Stimulated activated CD4-positive, alpha-beta T cell treated with anti-CD3 and anti-CD28 coated beads, Interleukin-1b, Interleukin-23, amount 100 ng/mL, for 24 hours (primary cell): ENCODE data around the gene OR2J2.
"Not testable (repeated sequence)": the region's sequence is repeated elsewhere in the genome, so short reads cannot be mapped to it uniquely, and the experiment has no call there.

Experiments used
- DNase-seq, 4 experiments: peaks; one replicate each; pipeline ENCODE4 v3.0.0-alpha.2; 2020; ENCODE audit warnings: low read depth in 4 of 4, low spot score in 1 of 4

Gene OR2J2

GRCh38 chr6:29170607-29171006, at the start of gene OR2J2:
TSS of gene OR2J2 (plus strand) at chr6:29170907. CDS start at chr6:29173636, 2,729 bp downstream.
- DNase-seq: not testable (repeated sequence)

DNA sequence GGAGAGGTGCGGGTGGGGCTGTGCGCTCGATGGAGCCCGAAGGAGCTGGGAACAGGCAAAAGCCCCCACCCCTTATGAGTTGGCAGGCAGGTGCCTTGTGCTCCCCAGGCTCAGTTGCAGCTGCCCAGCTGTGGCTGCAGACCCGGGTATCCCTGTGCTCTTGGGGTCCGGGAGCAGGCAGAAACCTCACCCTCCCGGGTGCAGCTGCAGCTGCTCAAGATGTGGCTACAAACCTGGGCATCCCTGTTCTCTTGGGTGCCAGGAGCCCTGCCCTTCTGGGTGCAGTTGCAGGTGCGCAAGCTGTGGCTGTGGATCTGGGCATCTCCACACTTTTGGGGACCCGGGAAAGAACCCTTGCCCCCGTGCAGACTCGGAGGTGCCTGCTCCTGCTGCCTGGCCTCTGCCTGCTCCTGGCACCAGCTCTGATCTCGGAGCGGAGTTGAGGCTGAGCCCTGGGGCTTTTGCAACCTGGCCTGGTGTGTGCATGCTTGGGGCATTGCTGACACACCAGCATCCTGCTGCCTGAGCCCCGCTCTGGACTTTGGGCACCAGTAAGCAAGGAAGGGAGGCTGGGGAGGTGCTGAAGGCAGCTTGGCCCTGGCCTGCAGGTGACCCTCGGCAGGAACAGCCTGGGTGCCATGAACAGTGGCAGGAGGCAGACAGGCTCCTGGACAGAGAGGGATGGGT, 41.2 kb upstream of the OR2J2 start:
- no peak for DNase-seq

GRCh38 chr6:29130644-29131043, 40.1 kb upstream of the OR2J2 start:
- no peak for DNase-seq

GRCh38 chr6:29131691-29132090, 39.0 kb upstream of the OR2J2 start:
- no peak for DNase-seq

DNA sequence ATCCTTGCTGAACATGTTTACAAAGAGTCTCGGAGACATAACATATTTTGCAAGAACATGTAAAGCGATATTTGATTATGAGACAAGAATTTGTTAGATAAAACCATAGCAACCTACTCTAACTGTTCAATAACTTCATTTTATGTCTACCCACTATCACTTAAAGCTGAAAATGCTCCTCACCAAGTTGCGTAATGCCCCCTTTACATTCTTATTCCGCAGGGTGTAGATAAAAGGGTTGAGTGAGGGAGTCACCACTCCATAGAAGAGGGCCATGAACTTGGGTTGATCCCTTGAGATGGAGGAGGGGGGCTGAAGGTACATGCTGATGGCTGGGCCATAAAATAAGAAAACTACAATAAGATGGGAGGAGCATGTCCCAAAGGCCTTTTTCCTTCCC, 33.0 kb upstream of the OR2J2 start:
- DNase-seq: no peak

GRCh38 chr6:29141606-29142005, 29.1 kb upstream of the OR2J2 start:
- no peak for DNase-seq

DNA sequence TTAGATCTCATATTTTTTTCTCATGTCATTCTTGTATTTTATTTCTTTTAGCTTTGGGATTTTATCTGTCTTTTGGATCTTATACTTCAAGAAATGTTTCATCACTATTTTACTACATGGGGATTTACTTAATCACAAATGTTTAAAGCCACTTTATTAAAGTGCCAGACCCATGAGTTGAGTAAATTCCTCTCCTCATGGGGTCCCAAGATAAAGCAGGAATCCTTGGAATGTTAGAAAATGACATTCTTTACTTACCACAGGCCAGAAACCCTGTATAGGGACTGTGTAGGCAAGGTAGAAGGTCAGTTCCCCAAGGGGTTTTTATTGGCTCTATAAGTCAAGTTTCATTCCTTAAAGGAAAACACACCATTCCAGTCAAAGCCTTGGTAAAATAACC, 28.4 kb upstream of the OR2J2 start:
- no peak for DNase-seq

GRCh38 chr6:29146179-29146578, 24.5 kb upstream of the OR2J2 start:
- no peak for DNase-seq

DNA sequence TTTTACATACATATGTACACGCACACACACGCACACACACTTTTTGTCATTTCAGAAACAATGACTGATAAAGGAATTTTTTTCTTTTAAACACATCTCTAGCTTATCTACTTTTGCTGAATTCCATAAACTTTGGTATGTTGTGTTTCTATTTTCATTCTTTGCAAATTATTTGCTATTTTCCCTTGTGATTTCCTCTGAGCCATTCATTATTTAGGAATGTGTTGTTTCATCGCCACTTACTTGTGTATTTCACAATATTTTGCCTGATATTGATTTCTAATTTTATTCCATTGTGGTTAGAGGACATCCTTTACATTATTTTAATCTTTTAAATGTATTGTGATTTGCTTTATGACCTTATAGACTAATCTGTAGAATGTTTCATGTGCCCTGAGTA, 23.6 kb upstream of the OR2J2 start:
- DNase-seq: no peak

GRCh38 chr6:29149444-29149843, 21.3 kb upstream of the OR2J2 start:
- not testable (repeated sequence) for DNase-seq

DNA sequence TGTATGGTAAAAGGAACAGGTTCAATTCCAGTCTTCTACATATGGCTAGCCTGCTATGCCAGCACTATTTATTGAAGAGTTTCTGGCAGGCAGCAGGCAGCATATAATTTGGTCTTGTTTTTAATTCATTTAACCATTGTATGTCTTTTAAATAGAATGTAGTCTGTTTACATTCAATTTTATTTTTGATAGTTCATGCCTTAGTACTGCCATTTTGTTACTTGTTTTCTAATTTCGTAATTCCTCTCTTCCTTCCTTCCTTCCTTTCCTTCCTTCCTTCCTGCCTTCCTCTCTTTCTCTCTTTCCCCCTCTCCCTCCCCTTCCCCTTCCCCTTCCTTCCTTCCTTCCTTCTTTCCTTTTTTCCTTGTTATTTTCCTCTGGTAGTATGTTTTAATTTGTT, 17.6 kb upstream of the OR2J2 start:
- no peak for DNase-seq

- DNase-seq: not testable (repeated sequence)
Measured at GRCh38 chr6:29155182-29155581, 15.5 kb upstream of the OR2J2 start.

GRCh38 chr6:29159922-29160321, 10.8 kb upstream of the OR2J2 start:
- not testable (repeated sequence) for DNase-seq

DNA sequence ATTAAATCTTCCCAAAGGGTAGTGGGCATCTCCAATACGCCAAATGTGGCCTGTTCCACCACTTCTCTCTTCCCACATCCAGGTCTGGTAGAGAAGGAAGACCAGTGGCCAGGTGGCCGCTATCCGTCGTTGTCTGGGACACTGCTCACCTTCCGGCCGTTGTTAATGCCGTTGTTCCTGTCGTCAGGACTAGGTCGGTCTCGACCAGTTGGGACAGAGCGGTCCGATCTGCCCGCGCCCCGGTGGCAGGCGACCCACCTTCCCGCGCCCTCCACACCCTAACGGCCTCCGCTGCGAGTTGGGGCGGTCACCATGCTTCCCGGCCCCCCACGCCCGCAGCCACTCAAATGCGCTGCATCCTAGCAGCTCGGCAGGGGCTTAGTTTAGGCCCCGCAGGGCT, 5.1 kb upstream of the OR2J2 start:
- not testable (repeated sequence) for DNase-seq

- DNase-seq: no peak
Measured at GRCh38 chr6:29171736-29172135, 1.0 kb downstream of the OR2J2 start.

DNA sequence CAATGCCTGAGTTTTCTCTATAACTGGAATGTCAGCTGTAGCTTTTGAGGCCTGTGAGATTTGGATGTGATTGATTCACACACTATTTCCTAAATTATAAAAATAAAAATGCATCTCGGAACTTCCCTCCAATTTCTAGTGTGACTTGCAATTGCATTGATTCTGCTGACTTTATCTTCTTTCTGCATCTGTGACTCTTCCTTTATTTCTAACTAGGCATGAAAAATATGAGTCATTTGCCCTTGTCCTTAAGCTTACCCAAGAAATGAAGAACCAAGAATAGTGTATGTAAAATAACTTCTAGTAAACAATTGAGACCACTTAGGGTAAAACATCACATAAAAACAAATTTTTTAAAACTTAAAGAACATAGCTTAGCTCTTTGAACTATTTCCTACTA, 12.9 kb downstream of the OR2J2 start:
- no peak for DNase-seq

- DNase-seq: not testable (repeated sequence)
Measured at GRCh38 chr6:29188659-29189058, 18.0 kb downstream of the OR2J2 start.

DNA sequence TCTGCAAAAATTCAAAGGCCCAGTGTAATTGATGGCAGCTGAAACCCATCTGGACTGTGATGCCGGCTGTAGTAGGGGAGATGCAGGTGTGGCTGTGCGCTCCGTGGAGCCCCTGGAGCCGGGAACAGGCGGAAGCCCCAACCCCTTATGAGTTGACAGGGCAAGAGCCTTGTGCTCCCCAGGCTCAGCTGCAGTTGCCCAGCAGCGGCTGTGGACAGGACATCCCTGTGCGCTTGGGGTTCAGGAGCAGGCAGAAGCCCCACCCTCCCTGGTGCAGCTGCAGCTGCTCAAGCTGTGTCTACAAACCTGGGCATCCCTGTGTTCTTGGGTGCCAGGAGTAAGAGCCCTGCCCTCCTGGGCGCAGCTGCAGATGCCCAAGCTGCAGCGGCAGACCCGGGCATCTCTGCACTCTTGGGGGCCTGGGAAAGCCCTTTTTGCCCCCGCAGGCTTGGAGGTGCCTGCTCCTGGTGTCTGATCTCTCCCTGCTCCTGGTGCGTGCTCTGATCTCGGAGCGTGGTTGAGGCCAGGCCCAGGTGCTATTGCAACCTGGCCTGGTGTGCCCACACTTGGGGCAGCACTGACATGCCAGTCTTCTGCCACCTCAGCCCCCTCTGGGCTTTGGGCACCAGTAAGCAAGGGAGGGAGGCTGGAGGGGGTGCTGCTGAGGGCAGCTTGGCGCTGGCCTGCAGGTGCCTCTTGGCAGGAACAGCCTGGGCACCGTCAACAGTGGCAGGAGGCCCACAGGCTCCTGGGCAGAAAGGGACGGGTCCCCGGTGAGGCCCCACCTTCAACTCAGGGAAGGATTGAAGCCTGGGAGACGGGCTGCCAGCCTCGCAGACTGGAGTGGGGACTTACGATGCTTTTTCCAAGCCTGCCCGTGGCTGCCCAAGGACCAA, 30.3 kb downstream of the OR2J2 start:
- DNase-seq: no peak

DNA sequence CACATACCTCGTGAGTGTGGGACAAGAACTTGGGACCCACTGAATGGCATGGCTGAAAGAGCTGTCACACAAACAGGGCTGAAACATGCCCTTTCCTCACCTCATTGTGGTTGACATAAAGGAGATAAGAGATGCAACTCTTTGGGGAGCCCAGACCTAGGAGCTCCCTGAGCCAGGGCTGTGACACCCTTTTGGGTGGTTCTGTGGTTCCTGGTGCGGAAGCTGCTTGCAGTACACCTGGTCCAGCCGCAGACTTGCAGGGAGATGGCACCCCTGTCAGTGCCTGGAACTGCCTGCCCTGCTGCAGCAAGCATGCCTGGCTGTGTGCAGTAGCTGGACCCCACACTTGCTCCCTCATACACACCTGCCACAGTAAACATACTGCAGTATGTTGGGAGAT, 31.3 kb downstream of the OR2J2 start:
- no peak for DNase-seq

GRCh38 chr6:29211488-29211887, 40.8 kb downstream of the OR2J2 start:
- DNase-seq: no peak

DNA sequence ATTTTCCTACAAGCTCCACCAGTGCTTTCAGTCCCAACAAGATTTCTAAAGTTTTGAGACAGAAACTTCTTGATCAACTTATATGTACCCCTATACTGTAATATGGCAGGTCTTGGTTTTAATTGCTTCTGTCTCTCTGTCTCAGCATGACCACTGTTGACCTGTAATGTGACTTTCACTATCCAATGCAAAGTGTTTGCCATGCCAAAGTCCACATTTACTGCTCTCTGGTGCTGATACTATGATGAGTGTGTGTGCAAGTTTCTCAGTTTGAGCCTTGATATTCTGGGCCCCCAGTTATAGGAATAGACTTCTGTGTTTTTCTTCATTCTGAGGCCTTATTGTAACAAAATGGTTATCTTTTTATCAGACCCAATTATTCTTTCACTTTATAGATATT, 45.8 kb downstream of the OR2J2 start:
- DNase-seq: no peak

GRCh38 chr6:29217242-29217641, 46.5 kb downstream of the OR2J2 start:
- DNase-seq: not testable (repeated sequence)
